GM12878 (cell line): ENCODE measurements around the gene TFDP1.

Experiments
- CTCF ChIP-seq, 3 experiments: IDR thresholded peaks in 2 of 3; conservative IDR thresholded peaks in 1 of 3; 2 replicates each; pipeline ENCODE4 v1.5.1; 2011; ENCODE audit warnings: low read depth in 3 of 3, low read length in 3 of 3, mild to moderate bottlenecking in 3 of 3, control low read depth in 2 of 3, moderate library complexity in 2 of 3, inconsistent platforms in 1 of 3, mixed read lengths in 1 of 3; ENCODE audit not compliant: control insufficient read depth in 2 of 3, insufficient read depth in 1 of 3; ENCODE audit errors: extremely low read depth in 1 of 3
- EGR1 ChIP-seq, 2 experiments: IDR thresholded peaks; 1 replicate in 1 of 2; 2 replicates in 1 of 2; pipeline ENCODE4 v1.6.1; 2011 to 2012; ENCODE audit warnings: low read depth in 2 of 2, low read length in 2 of 2, borderline replicate concordance in 1 of 2, mild to moderate bottlenecking in 1 of 2, moderate library complexity in 1 of 2
- EP300 ChIP-seq, 2 experiments: fragments of 150-350 bp in 1 of 2; IDR thresholded peaks; 2 replicates each; pipeline ENCODE4 v1.6.1; 2011 to 2012; ENCODE audit warnings: low read depth in 2 of 2, low read length in 2 of 2, borderline replicate concordance in 1 of 2, improper control_type of control experiment in 1 of 2, inconsistent platforms in 1 of 2; ENCODE audit not compliant: control insufficient read depth in 1 of 2
- HSF1 ChIP-seq: fragments of 150-350 bp; IDR thresholded peaks from 2 replicates; pipeline ENCODE4 v1.6.1; 2014; ENCODE audit warnings: mild to moderate bottlenecking, low read depth, low read length
- RAD21 ChIP-seq: IDR thresholded peaks from 2 replicates; pipeline ENCODE4 v1.6.1; 2011; ENCODE audit warnings: mild to moderate bottlenecking, low read depth, low read length, moderate library complexity; ENCODE audit not compliant: insufficient read depth
- RAD51 ChIP-seq: fragments of 450-650 bp; IDR thresholded peaks from 2 replicates; pipeline ENCODE4 v1.6.1; 2016; ENCODE audit warnings: moderate library complexity, mild to moderate bottlenecking, inconsistent platforms
- RFX5 ChIP-seq: IDR thresholded peaks from 2 replicates; pipeline ENCODE4 v1.6.1; 2011; ENCODE audit warnings: low read depth, low read length, improper control_type of control experiment
- SMC3 ChIP-seq: IDR thresholded peaks from 2 replicates; pipeline ENCODE4 v1.6.1; 2011; ENCODE audit warnings: low read length, improper control_type of control experiment, borderline replicate concordance
- ZNF592 ChIP-seq: fragments of 450-650 bp; IDR thresholded peaks from 2 replicates; pipeline ENCODE4 v1.6.1; 2017; ENCODE audit warnings: mild to moderate bottlenecking, moderate library complexity
- TF ChIP-seq, protein P1 (sequence below): fragments of 450-650 bp; IDR thresholded peaks from 2 replicates; pipeline ENCODE4 v1.6.1; 2017; ENCODE audit warnings: antibody characterized with exemption, mild to moderate bottlenecking, moderate library complexity

DNA sequence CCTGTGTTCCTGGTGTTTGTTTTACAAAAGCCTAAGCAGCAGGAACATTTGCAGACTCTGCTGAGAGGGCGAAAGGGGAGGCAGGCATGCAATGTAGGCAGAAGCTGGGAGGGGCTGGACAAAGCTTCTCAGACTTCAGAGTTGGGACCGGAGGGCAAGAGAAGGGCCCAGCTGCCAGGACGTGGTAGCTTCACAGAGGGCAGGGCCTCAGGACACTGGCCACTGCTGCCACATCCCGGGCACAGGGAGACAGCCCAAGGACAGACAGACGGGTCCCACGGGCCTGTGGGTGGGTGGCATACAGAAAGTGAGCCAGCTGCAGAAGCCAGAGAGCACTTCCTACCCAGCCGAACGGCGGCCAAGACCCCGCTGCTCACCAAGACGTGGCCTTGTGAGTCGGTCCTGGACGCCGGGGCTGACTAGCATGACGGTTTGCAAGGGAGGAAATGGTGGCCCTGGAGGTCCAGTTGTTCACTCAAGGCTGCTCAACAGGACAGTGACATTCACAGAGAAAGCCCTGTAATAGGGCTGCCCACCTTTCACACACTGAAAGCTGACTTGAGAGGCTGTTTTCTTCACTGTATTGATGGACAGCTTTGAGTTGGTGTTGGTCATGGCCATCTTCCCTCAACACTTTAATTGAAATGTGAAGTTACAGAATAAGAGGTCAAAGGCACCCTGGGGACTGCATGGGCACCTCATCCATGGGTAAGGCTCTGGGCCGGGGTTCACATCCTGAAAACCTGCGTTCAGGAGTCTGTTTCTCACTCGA, 23.7 kb upstream of the TFDP1 start:
- TF ChIP-seq RAD51, result no peak
- TF ChIP-seq SMC3, result no peak
- TF ChIP-seq RAD21, result no peak
- TF ChIP-seq EP300 (IDR thresholded peaks at IDR 0.05; ENCODE audit: borderline replicate concordance in 1 of 2, control insufficient read depth in 1 of 2, low read depth in 2 of 2, low read length in 2 of 2), result no peak
- TF ChIP-seq, protein P1, sequence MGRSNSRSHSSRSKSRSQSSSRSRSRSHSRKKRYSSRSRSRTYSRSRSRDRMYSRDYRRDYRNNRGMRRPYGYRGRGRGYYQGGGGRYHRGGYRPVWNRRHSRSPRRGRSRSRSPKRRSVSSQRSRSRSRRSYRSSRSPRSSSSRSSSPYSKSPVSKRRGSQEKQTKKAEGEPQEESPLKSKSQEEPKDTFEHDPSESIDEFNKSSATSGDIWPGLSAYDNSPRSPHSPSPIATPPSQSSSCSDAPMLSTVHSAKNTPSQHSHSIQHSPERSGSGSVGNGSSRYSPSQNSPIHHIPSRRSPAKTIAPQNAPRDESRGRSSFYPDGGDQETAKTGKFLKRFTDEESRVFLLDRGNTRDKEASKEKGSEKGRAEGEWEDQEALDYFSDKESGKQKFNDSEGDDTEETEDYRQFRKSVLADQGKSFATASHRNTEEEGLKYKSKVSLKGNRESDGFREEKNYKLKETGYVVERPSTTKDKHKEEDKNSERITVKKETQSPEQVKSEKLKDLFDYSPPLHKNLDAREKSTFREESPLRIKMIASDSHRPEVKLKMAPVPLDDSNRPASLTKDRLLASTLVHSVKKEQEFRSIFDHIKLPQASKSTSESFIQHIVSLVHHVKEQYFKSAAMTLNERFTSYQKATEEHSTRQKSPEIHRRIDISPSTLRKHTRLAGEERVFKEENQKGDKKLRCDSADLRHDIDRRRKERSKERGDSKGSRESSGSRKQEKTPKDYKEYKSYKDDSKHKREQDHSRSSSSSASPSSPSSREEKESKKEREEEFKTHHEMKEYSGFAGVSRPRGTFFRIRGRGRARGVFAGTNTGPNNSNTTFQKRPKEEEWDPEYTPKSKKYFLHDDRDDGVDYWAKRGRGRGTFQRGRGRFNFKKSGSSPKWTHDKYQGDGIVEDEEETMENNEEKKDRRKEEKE, result no peak
- no peak for TF ChIP-seq RFX5
- TF ChIP-seq HSF1, result no peak
- no peak for TF ChIP-seq CTCF (IDR thresholded peaks at IDR 0.05 in 2 of 3, conservative IDR thresholded peaks at IDR 0.05 in 1 of 3; ENCODE audit: control insufficient read depth in 2 of 3, extremely low read depth in 1 of 3, insufficient read depth in 1 of 3, low read depth in 3 of 3, low read length in 3 of 3)
- TF ChIP-seq ZNF592, result no peak
- no peak for TF ChIP-seq EGR1 (IDR thresholded peaks at IDR 0.05; ENCODE audit: borderline replicate concordance in 1 of 2, low read depth in 2 of 2, low read length in 2 of 2)
